Measurements from ENCODE around the gene IL12RB1. TPM values are rescaled to one million over a fixed set of nuclear protein-coding genes. Genes with fewer than 3 reads are reported as not detected.

Gene IL12RB1
- polyA plus RNA-seq, 1 donor (not counting 4 experiments of a cell fraction or from before 2014, with no cell fraction given) = 0.09 TPM

DNA sequence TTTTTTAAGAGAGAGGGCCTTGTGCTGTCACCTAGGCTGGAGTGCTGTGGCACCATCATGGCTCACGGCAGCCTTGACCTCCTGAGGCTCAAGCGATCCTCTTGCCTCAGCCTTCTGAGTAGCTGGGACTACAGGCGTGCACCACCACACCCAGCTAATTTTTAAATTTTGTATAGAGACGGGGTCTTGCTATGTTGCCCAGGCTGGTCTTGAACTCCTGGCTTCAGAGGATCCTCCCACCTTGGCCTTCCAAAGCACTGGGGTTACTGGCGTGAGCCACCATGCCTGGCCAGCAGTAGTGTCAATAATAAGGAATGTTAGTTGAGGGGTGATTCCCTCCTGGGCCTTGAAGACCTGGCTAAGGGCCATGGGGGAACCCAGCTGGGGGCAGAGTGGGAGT is 34.4 kb upstream of the IL12RB1 start:
- H2AFZ ChIP-seq (ENCODE audit: control insufficient read depth, low read length) = no peak overlapping the region
- no peaks in the 10 kb centered on the region for H3K9me1 ChIP-seq (ENCODE audit: control insufficient read depth, extremely low read depth, insufficient read depth, low read length)
- H3K27ac ChIP-seq (ENCODE audit: control insufficient read depth, insufficient read depth, low read length) = no peak overlapping the region
- H3K9me3 ChIP-seq (ENCODE audit: control insufficient read depth, low read depth, low read length) = no peaks in the 10 kb centered on the region
- H3K4me2 ChIP-seq (ENCODE audit: control insufficient read depth, extremely low read depth, insufficient read depth, low read depth, low read length) = no peak overlapping the region
- H3K9ac ChIP-seq (ENCODE audit: control insufficient read depth, extremely low read depth, insufficient read depth, low read length) = no peak overlapping the region
- FAIRE-seq (no peak), DNase-seq (ENCODE audit: low read depth, low spot score) (no peak)
- H3K27me3 ChIP-seq (ENCODE audit: control insufficient read depth, extremely low read depth, insufficient read depth, low read length) = no peaks in the 10 kb centered on the region
- peaks cover 0 to 3% of the 10 kb centered on the region in 2 experiments for H3K36me3 ChIP-seq (ENCODE audit: control insufficient read depth in 2 of 2, extremely low read depth in 1 of 2, insufficient read depth in 2 of 2, low read length in 2 of 2)
- H3K4me1 ChIP-seq (ENCODE audit: control insufficient read depth, extremely low read depth, insufficient read depth, low read length) = peaks cover 10% of the 10 kb centered on the region
- no peak overlapping the region for H3K4me3 ChIP-seq (ENCODE audit: control insufficient read depth in 2 of 3, extremely low read depth in 1 of 3, insufficient read depth in 2 of 3, low read depth in 1 of 3, low read length in 3 of 3)
- no peaks in the 10 kb centered on the region for H3K79me2 ChIP-seq (ENCODE audit: control insufficient read depth, insufficient read depth, low read length)
- TF ChIP-seq EZH2 (IDR thresholded peaks at IDR 0.05; ENCODE audit: low read length) = no peak
- TF ChIP-seq, protein P1, sequence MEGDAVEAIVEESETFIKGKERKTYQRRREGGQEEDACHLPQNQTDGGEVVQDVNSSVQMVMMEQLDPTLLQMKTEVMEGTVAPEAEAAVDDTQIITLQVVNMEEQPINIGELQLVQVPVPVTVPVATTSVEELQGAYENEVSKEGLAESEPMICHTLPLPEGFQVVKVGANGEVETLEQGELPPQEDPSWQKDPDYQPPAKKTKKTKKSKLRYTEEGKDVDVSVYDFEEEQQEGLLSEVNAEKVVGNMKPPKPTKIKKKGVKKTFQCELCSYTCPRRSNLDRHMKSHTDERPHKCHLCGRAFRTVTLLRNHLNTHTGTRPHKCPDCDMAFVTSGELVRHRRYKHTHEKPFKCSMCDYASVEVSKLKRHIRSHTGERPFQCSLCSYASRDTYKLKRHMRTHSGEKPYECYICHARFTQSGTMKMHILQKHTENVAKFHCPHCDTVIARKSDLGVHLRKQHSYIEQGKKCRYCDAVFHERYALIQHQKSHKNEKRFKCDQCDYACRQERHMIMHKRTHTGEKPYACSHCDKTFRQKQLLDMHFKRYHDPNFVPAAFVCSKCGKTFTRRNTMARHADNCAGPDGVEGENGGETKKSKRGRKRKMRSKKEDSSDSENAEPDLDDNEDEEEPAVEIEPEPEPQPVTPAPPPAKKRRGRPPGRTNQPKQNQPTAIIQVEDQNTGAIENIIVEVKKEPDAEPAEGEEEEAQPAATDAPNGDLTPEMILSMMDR (optimal IDR thresholded peaks at IDR 0.05 in 1 of 3, IDR thresholded peaks at IDR 0.05 in 1 of 3, conservative IDR thresholded peaks at IDR 0.05 in 1 of 3; ENCODE audit: extremely low read depth in 1 of 3, insufficient read depth in 2 of 3, low read length in 3 of 3) = no peak
- H4K20me1 ChIP-seq (ENCODE audit: control insufficient read depth, extremely low read depth, insufficient read depth, low read length) = no peaks in the 10 kb centered on the region
- dilution Hi-C loops (cut with MboI; ENCODE audit: extremely low pct_ligation_motif_present, low sequenced_read_pairs) = no loop called here

DNA sequence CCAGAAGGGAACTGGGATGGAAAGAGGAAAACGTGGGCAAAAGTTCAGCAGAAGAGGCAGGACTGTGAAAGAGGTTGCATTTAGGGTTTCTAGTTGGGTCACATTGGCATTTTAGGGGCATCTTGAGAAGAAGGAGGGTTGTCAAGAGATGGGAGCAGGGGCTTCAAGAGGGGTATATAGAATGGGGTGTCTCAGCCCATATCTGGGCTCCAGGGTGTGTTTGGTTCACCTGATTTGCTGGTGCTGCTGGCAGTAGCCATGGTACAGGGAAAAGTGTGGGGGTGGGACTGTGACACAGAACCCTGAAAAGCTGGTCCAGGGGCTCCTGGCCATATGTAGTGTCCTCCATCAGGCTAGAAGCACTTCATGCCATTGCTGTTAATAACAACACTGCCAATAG is 33.4 kb upstream of the IL12RB1 start:
- FAIRE-seq = no peak

More for the DNA sequence above, 33.4 kb upstream of the IL12RB1 start:
- H3K9me3 ChIP-seq (ENCODE audit: control insufficient read depth, low read depth, low read length) = no peaks in the 10 kb centered on the region
- dilution Hi-C loops (cut with MboI; ENCODE audit: extremely low pct_ligation_motif_present, low sequenced_read_pairs) = no loop called here
- no peaks in the 10 kb centered on the region for H3K27me3 ChIP-seq (ENCODE audit: control insufficient read depth, extremely low read depth, insufficient read depth, low read length)
- H4K20me1 ChIP-seq (ENCODE audit: control insufficient read depth, extremely low read depth, insufficient read depth, low read length) = no peaks in the 10 kb centered on the region
- peaks cover 10% of the 10 kb centered on the region for H3K4me1 ChIP-seq (ENCODE audit: control insufficient read depth, extremely low read depth, insufficient read depth, low read length)
- TF ChIP-seq, protein P1 (optimal IDR thresholded peaks at IDR 0.05 in 1 of 3, IDR thresholded peaks at IDR 0.05 in 1 of 3, conservative IDR thresholded peaks at IDR 0.05 in 1 of 3; ENCODE audit: extremely low read depth in 1 of 3, insufficient read depth in 2 of 3, low read length in 3 of 3) = no peak
- TF ChIP-seq EZH2 (IDR thresholded peaks at IDR 0.05; ENCODE audit: low read length) = no peak
- no peaks in the 10 kb centered on the region for H3K79me2 ChIP-seq (ENCODE audit: control insufficient read depth, insufficient read depth, low read length)
- peaks cover 0 to 3% of the 10 kb centered on the region in 2 experiments for H3K36me3 ChIP-seq (ENCODE audit: control insufficient read depth in 2 of 2, extremely low read depth in 1 of 2, insufficient read depth in 2 of 2, low read length in 2 of 2)
- H3K27ac ChIP-seq (ENCODE audit: control insufficient read depth, insufficient read depth, low read length) = no peak overlapping the region
- no peak overlapping the region for H3K4me2 ChIP-seq (ENCODE audit: control insufficient read depth, extremely low read depth, insufficient read depth, low read depth, low read length)
- DNase-seq (ENCODE audit: low read depth, low spot score) = no peak
- no peak overlapping the region for H3K4me3 ChIP-seq (ENCODE audit: control insufficient read depth in 2 of 3, extremely low read depth in 1 of 3, insufficient read depth in 2 of 3, low read depth in 1 of 3, low read length in 3 of 3)
- H2AFZ ChIP-seq (ENCODE audit: control insufficient read depth, low read length) = no peak overlapping the region
- no peaks in the 10 kb centered on the region for H3K9me1 ChIP-seq (ENCODE audit: control insufficient read depth, extremely low read depth, insufficient read depth, low read length)
- no peak overlapping the region for H3K9ac ChIP-seq (ENCODE audit: control insufficient read depth, extremely low read depth, insufficient read depth, low read length)

Measured in keratinocyte (primary cell).